HG02938 (cell line): Measurements from ENCODE around the gene ERRFI1.

Experiments
- ATAC-seq: cut with Tn5 transposase; IDR thresholded peaks from one replicate; pipeline ENCODE4 v1.9.1; 2021; ENCODE audit warnings: mild to moderate bottlenecking, moderate library complexity; ENCODE audit not compliant: unreplicated experiment

Gene ERRFI1

DNA sequence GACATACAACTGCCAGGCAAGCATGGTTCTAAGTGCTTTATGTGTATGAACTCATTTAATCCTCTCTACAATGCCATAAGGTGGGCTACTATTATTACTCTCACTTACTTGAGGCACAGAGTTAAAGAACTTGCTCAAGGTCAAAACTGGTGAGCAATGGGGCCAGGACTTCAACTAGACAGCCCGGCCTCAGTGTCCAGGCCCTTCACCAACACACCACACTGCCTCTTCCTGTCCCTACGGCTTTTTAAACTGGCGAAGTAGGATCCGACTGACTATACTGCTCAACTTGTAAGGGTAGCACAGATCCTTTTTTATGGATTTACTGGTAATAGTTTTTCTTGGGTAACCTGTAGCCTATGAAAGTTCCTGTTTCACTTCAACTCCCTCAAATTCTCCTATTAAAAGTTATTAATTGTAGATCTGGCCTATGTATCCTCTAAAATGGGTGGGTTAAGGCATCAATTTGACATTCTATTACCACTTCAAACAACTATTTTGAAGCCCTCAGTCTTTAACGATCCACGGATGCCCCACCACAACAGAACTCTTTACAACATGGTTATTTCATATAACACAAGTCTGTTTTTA, 4.3 kb downstream of the ERRFI1 start:
- no peak for ATAC-seq

DNA sequence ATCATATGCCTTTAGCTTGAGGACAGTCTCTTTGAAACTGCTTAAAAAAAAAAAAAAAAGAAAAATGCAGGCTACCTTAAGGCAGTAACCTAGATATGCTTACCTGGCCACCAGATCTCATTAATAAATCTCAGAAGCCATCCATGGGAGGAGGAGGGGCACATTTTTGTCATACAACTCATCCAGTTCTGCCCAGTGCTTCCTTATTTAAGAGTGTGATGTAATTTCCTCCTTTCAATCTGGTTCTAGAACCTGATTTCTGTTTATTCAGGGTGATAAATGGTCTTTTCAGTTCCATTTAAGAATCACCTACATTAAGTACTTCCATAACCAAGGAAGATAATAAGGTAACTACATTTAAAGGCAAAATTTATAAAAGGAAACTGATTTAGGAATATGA, 6.1 kb downstream of the ERRFI1 start:
- ATAC-seq = no peak

GRCh38 chr1:8019229-8019620, 6.9 kb downstream of the ERRFI1 start:
- no peak for ATAC-seq

DNA sequence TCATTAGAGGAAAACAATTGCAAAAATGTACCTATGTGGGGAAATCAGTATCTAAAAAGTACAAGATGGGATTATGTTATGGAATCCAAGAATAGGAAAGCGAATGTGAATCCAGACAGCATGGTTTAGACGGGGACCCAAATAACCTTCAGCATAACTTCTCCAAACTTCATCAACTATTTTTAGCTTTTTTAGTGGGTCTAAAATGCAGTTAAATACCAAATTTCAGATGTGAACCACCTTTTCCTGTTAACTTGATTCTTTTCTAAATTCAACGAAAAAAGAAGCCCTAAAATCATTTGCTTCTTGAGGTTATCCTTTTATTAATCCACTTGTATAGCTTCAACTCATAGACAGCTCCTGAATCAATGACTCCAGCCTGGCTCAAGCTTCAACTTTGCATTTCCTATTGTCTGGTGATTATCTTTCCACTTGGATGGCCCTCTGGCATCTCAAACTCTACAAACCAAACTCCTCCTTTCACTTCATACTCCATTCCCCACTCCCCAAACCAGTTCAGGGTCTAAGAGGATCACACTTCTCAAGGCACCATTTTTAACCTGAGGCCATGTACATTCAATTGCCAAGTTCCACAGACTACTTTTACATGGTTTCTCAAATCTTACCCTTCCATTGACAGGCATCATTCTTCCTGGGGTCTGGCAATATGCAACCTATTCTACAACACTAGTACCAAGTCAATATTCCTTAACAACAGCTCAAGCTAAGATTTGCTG, 7.4 kb downstream of the ERRFI1 start:
- no peak for ATAC-seq

- ATAC-seq = no peak
These were observed 8.5 kb downstream of the ERRFI1 start for GRCh38 chr1:8017495-8018197.

DNA sequence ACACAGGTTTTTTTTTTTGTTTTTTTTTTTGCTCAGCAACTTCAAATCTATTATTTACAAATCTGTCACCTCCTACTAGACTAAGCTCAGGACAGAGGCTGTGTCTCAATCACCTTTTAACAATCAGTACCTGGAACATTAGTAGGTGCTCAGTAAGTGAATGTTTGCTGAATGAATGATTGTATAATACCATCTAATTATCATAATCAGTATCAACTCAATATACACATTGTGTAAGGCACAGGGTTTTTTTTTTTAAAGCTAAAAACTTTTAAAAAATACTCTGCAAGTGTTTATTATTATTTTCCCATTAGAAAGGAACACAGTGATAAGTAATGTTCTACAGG, 9.2 kb downstream of the ERRFI1 start:
- no peak for ATAC-seq

DNA sequence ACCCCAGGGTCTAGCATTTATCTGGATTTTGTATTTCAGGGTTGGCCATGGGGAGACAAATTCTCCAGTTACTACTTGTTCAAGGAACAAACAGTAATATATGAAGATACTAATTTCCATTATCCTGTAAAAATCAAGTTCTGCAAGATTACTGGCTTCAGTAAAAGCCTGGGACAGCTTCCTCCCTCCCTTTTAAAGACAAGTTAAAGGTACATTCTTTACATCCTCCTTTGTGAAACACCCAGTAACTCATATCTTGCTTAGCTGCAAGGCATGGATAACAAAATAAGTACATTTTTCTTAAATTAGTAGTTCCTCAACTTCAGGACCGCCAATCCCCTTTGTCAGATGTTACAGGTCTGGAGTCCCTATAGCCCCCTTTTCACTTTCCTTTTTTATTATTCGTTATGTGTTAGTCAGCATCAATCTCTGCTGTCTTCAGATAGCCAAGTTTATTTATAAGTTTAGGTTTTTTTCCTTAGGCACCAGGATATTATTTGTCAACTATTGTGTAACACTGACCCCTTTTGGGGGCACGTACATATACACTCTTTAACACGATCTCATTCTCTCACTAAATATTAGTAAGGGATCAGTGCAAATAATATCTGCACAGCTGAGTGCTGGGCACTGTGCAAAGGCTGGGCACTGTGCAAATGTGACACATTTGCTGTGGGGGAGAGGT, 9.8 kb downstream of the ERRFI1 start:
- no peak for ATAC-seq

DNA sequence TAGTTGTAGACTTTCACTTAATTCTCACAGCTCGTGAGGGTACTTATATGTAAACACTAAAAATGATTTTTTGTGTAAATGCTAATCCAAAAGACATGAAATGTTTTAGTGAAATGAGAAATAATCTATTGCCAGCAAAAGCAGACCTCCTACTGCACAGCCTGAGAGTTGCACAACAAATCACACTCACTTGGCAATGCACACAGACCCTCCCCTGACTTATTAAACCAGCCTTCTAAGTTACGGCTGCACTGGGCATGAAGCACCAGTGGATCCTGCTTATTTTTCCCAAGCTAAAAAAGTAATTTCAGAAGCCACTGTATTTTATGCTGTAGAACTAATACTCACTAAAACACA, 10.3 kb downstream of the ERRFI1 start:
- no peak for ATAC-seq

DNA sequence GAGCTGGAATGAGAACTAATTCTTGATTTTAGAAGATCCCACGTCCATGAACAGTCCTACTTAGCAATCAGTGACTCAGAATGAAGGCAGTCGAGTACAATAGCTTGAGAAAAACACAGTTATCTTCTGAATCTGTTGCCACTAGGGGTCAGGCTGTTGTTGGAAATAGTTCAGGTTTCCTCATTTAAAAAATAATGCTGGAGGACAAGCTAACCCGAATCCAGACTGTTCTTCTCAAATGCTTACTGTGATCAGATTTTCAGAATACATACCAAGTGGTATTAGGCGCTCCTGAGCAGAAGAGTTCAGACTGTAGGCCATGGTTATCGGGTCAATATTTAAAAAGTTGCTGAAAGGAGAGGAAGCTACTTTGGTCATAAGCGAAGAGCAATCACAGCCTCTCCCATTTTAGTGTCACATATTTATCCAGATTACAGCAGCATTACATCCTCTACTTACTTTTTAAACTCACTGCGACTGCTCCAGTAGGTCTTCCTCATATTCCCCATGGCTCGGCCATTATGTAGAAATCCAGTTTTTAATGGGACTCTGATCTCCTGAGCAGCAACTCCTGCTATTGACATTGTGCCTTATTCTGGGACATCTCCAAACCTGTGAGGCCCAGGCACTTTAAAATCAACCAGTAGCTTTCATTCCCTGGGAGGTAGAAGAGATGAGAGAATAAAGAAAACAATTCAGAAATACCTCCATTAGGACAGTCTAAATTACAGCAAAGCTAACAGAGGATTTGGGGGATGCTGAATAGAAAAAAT, 10.9 kb downstream of the ERRFI1 start:
- ATAC-seq = no peak

- no peak for ATAC-seq
These were observed 11.6 kb downstream of the ERRFI1 start for GRCh38 chr1:8014381-8014988.

DNA sequence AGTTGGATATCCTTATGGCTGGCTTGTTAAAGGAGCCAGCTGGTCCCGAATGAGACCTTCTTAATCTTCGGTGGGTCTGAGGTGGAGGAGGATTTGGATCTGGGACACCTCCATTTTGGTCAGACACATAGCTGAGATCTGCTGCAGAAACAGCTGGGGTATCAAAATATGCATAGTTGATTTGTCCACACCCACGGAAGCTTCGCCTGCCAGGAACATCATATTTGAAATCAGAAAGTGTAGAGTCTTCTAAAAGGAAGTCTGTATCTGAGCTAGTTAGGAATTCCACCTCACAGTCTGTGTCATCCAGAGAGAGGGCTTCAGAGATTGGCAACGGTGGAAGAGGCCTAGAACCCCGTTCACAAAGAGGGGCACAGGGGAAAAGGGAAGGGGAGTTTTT, 12.3 kb downstream of the ERRFI1 start:
- no peak for ATAC-seq

DNA sequence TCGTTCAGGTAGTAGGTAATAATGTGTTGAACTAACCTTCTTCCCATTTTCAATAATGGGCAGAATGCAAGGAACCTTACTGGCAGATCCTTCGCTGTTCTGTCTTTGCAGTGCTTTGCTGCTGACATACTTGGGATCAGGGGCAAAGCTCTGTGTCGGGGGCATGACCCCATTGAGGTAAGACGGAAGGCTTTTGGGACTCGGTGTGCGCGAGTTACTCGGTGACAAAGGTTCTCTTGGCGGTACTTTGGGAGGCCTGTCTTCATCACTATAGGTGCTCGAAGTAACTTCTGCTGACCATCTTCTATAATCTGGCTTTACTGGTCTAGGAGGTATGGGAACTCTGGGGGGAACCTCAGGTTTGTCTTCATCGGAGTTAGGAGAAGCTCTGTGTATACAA, 12.7 kb downstream of the ERRFI1 start:
- ATAC-seq = no peak

DNA sequence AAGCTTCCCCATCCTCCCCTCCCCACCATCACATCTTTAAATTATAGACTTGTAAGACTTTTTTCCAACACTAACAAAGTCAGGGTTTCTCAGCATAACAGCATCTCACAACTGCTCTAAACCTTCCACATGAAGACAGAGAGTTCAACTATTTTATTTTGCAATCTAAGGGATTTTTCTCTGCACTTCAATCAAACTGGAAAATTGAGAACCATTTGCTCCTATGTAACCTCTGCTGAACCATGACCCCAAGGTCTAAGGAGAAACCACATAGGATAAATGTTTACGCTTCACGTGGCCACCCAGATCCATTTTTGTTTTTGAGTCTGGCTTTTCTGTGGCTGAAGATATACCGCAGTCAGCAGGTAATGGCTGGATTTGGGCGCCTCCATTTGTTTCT, 13.2 kb downstream of the ERRFI1 start:
- ATAC-seq = no peak

DNA sequence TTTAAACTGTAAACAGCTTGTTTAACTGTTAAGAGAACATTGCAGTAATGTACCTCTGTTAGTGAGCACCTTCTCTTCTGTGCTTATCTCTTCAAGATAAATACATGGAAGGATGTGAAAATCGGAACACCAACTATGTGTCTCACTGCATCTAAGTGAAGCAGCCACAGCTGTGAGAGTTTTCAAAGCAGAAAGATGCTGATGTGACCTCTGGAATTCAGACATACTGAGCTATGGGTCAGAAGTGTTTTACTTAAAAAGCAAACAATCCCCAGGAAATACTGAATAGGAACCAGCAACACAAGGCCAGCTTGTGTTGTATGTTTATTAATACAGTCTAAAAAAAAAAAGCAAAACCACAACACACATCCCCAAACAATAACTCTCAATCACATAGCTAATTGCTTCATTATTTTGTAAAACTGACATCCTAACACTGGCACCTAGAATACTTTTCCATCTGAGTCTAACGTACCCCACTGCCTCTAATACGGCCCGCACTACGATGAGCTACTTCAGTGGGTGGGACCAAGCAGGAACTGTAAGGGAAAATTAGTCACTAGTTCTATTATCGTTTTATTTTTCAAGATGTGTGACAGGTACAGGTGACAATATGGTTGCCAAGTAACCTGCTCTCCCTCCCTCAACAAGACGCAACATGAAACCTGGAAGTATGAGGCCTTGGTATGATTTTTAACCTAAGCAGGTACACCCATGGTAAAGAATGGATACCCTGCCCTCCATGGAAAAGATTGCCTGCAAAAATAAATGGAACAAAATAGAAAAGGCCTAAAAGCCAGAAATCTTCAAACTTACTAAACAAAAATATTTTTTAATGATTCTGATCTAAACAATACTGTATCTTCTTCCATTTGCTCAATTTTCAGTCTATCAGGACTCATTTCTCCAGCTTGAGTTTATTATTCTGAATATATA, 13.9 kb downstream of the ERRFI1 start:
- no peak for ATAC-seq

GRCh38 chr1:8011016-8011415, 15.1 kb downstream of the ERRFI1 start:
- no peak for ATAC-seq

GRCh38 chr1:8010080-8010664, 15.9 kb downstream of the ERRFI1 start:
- no peak for ATAC-seq

- no peak for ATAC-seq
These were observed 16.8 kb downstream of the ERRFI1 start for GRCh38 chr1:8009043-8010002.
